GM23248 (cell line): ENCODE measurements around the gene PCDHGA1.

Experiments
- EZH2 ChIP-seq: fragments of 200-600 bp; sonication (generic); IDR thresholded peaks from 2 replicates; pipeline ENCODE4 v1.6.1; 2018; ENCODE audit warnings: antibody characterized with exemption, mild to moderate bottlenecking; ENCODE audit not compliant: insufficient read depth, poor library complexity, severe bottlenecking
- EZH2phosphoT487 ChIP-seq: fragments of 200-600 bp; sonication (generic); IDR thresholded peaks from 2 replicates; pipeline ENCODE4 v1.6.1; 2018; ENCODE audit warnings: antibody characterized with exemption, moderate library complexity, mild to moderate bottlenecking, low read depth; ENCODE audit not compliant: insufficient read depth

GRCh38 chr5:141322261-141322660 is 8.1 kb upstream of the PCDHGA1 start:
- TF ChIP-seq EZH2 (no peak), EZH2phosphoT487 (no peak)
